MM.1S (cell line): Measurements from ENCODE around the gene USB1.

Experiments
- EZH2 ChIP-seq: fragments of 300-600 bp; sonication (generic); optimal IDR thresholded peaks from 2 replicates; pipeline ENCODE3; 2017; ENCODE audit warnings: low read depth, mild to moderate bottlenecking, antibody characterized with exemption, low read length, mixed read lengths
- EZH2phosphoT487 ChIP-seq: fragments of 300-600 bp; sonication (generic); IDR thresholded peaks from 2 replicates; pipeline ENCODE4 v1.6.1; 2018; ENCODE audit warnings: antibody characterized with exemption, low read length
- TF ChIP-seq, protein P1 (sequence below): fragments of 300-600 bp; sonication (generic); IDR thresholded peaks from 2 replicates; pipeline ENCODE4 v1.5.1; 2016; ENCODE audit warnings: antibody characterized with exemption, low read length, mixed read lengths

DNA sequence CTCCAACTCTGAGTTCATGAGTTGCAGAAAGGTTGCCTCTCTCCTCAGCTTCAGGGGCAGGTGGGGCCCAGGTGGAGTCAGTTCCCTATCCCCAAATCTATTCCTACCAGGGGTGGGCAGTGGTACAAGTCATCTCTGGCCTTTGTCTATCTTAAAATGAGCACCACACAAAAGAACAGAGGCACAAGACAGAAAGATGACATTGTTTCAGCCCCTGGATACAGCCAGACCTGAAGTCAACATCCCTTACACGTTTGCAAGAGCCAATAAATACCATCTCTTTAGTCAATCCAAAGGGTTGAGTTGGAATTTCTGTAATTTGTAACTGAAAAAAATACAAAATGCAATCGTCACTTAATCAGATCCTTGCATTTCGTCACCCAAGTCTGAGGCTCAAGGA, 56.6 kb downstream of the USB1 start:
- TF ChIP-seq, protein P1, sequence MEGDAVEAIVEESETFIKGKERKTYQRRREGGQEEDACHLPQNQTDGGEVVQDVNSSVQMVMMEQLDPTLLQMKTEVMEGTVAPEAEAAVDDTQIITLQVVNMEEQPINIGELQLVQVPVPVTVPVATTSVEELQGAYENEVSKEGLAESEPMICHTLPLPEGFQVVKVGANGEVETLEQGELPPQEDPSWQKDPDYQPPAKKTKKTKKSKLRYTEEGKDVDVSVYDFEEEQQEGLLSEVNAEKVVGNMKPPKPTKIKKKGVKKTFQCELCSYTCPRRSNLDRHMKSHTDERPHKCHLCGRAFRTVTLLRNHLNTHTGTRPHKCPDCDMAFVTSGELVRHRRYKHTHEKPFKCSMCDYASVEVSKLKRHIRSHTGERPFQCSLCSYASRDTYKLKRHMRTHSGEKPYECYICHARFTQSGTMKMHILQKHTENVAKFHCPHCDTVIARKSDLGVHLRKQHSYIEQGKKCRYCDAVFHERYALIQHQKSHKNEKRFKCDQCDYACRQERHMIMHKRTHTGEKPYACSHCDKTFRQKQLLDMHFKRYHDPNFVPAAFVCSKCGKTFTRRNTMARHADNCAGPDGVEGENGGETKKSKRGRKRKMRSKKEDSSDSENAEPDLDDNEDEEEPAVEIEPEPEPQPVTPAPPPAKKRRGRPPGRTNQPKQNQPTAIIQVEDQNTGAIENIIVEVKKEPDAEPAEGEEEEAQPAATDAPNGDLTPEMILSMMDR = no peak
- TF ChIP-seq EZH2phosphoT487 (no peak), EZH2 (no peak)
